GM12892 (cell line): ENCODE measurements around the gene TSPAN9.

ENCODE experiments used
- POLR2A ChIP-seq: IDR thresholded peaks from 2 replicates; pipeline ENCODE4 v1.6.1; 2011; ENCODE audit warnings: low read depth, low read length, control low read depth
- POLR2AphosphoS5 ChIP-seq: IDR thresholded peaks from 2 replicates; pipeline ENCODE4 v1.6.1; 2011; ENCODE audit warnings: low read depth, low read length, control low read depth

GRCh38 chr12:3045494-3045893, 31.7 kb upstream of the TSPAN9 start:
- TF ChIP-seq POLR2AphosphoS5 (no peak), POLR2A (no peak)
